ENCODE measurements around the gene CISD2. TPM values are rescaled to one million over a fixed set of nuclear protein-coding genes. Genes with fewer than 3 reads are reported as not detected.
"Not testable (repeated sequence)": the region's sequence is repeated elsewhere in the genome, so short reads cannot be mapped to it uniquely, and the experiment has no call there.

Gene CISD2
- polyA plus RNA-seq, 3 donors, result 44.1 to 56.4 (median 50.6) TPM

- not testable (repeated sequence) for DNase-seq
These were observed 21.1 kb downstream of the CISD2 start for GRCh38 chr4:102889866-102890265.

GRCh38 chr4:102896547-102896946 lies 27.8 kb downstream of the CISD2 start:
- DNase-seq, result not testable (repeated sequence)

GRCh38 chr4:102897610-102898009 lies 28.8 kb downstream of the CISD2 start:
- DNase-seq, result not testable (repeated sequence)

- no peak for DNase-seq
These were observed 33.0 kb downstream of the CISD2 start for GRCh38 chr4:102901804-102902203.

- no peak for DNase-seq
These were observed 50.1 kb downstream of the CISD2 start for GRCh38 chr4:102918859-102919258.

- not testable (repeated sequence) for DNase-seq
These were observed 50.9 kb downstream of the CISD2 start for GRCh38 chr4:102919697-102920096.

GRCh38 chr4:102935716-102936115 lies 66.9 kb downstream of the CISD2 start:
- no peak for DNase-seq

- not testable (repeated sequence) for DNase-seq
These were observed 69.3 kb downstream of the CISD2 start for GRCh38 chr4:102938063-102938462.

Other genes with a start within 250 kb of the CISD2 start
- gene MANBA, start 108.0 kb upstream of the CISD2 start, polyA plus RNA-seq (ENCODE audit: insufficient read length in 3 of 3), result 10 to 100 TPM; 19.0 to 21.9 (median 19.3) TPM
- 100 to 1,000 TPM; 282 to 294 (median 294) TPM for gene UBE2D3, start 41.4 kb upstream of the CISD2 start, polyA plus RNA-seq (ENCODE audit: insufficient read length in 3 of 3)
- gene SLC9B1, start 150.7 kb downstream of the CISD2 start, polyA plus RNA-seq (ENCODE audit: insufficient read length in 3 of 3), result 1 to 10 TPM; 2.4 to 4.0 (median 3.5) TPM
- 1 to 10 TPM; 6.7 to 9.7 (median 7.8) TPM for gene SLC9B2, start 207.8 kb downstream of the CISD2 start, polyA plus RNA-seq (ENCODE audit: insufficient read length in 3 of 3)
- gene BDH2, start 230.8 kb downstream of the CISD2 start, polyA plus RNA-seq (ENCODE audit: insufficient read length in 3 of 3), result 100 to 1,000 TPM; 178 to 208 (median 185) TPM

All from renal pelvis (tissue), 4 donors.